ENCODE measurements around the gene SLC15A1.

The SLC15A1 gene

GRCh38 chr13:98751367-98751782 lies 1.1 kb downstream of the SLC15A1 start:
- no peak for DNase-seq (ENCODE audit: low read depth, low spot score)

GRCh38 chr13:98749501-98749900 lies 3.0 kb downstream of the SLC15A1 start:
- no peak for DNase-seq (ENCODE audit: low read depth, low spot score)

GRCh38 chr13:98746968-98747367 lies 5.5 kb downstream of the SLC15A1 start:
- no peak for DNase-seq (ENCODE audit: low read depth, low spot score)

GRCh38 chr13:98743377-98743776 lies 9.1 kb downstream of the SLC15A1 start:
- no peak for DNase-seq (ENCODE audit: low read depth, low spot score)

GRCh38 chr13:98742961-98743360 lies 9.5 kb downstream of the SLC15A1 start:
- no peak for DNase-seq (ENCODE audit: low read depth, low spot score)

GRCh38 chr13:98741741-98742435 lies 10.6 kb downstream of the SLC15A1 start:
- no peak for DNase-seq (ENCODE audit: low read depth, low spot score)

GRCh38 chr13:98740131-98740530 lies 12.3 kb downstream of the SLC15A1 start:
- DNase-seq (ENCODE audit: low read depth, low spot score) = no peak

GRCh38 chr13:98738993-98739392 lies 13.5 kb downstream of the SLC15A1 start:
- no peak for DNase-seq (ENCODE audit: low read depth, low spot score)

- no peak for DNase-seq (ENCODE audit: low read depth, low spot score)
Measured at GRCh38 chr13:98738213-98738612, 14.3 kb downstream of the SLC15A1 start.

- no peak for DNase-seq (ENCODE audit: low read depth, low spot score)
Measured at GRCh38 chr13:98731925-98732324, 20.5 kb downstream of the SLC15A1 start.

GRCh38 chr13:98731038-98731437 lies 21.4 kb downstream of the SLC15A1 start:
- no peak for DNase-seq (ENCODE audit: low read depth, low spot score)

- DNase-seq (ENCODE audit: low read depth, low spot score) = no peak
Measured at GRCh38 chr13:98730441-98730840, 22.0 kb downstream of the SLC15A1 start.

GRCh38 chr13:98729658-98730057 lies 22.8 kb downstream of the SLC15A1 start:
- DNase-seq (ENCODE audit: low read depth, low spot score) = no peak

- no peak for DNase-seq (ENCODE audit: low read depth, low spot score)
Measured at GRCh38 chr13:98722958-98723357, 29.5 kb downstream of the SLC15A1 start.

GRCh38 chr13:98721825-98722510 lies 30.5 kb downstream of the SLC15A1 start:
- no peak for DNase-seq (ENCODE audit: low read depth, low spot score)

- DNase-seq (ENCODE audit: low read depth, low spot score) = no peak
Measured at GRCh38 chr13:98719527-98720250, 32.8 kb downstream of the SLC15A1 start.

GRCh38 chr13:98717891-98718290 lies 34.6 kb downstream of the SLC15A1 start:
- no peak for DNase-seq (ENCODE audit: low read depth, low spot score)

- DNase-seq (ENCODE audit: low read depth, low spot score) = no peak
Measured at GRCh38 chr13:98717256-98717655, 35.2 kb downstream of the SLC15A1 start.

GRCh38 chr13:98710521-98710920 lies 42.0 kb downstream of the SLC15A1 start:
- DNase-seq (ENCODE audit: low read depth, low spot score) = no peak

GRCh38 chr13:98707281-98707999 lies 45.0 kb downstream of the SLC15A1 start:
- DNase-seq (ENCODE audit: low read depth, low spot score) = no peak

- DNase-seq (ENCODE audit: low read depth, low spot score) = no peak
Measured at GRCh38 chr13:98706446-98707110, 45.9 kb downstream of the SLC15A1 start.
